SU-DHL-6 (cell line): ENCODE measurements around the gene PADI4.

Source experiments
- H2AFZ ChIP-seq: fragments of 200-600 bp; sonication (generic); 2 replicates; pipeline ENCODE4 v1.6.1; 2014; ENCODE audit warnings: low read depth, mild to moderate bottlenecking, moderate library complexity, mixed read lengths, antibody characterized with exemption, low read length; ENCODE audit not compliant: severe bottlenecking
- H3F3A ChIP-seq: fragments of 200-600 bp; shearing (Covaris generic); 2 replicates; pipeline ENCODE4 v1.6.0; 2016; ENCODE audit warnings: antibody characterized with exemption, mild to moderate bottlenecking; ENCODE audit not compliant: insufficient read depth
- H3K27ac ChIP-seq: fragments of 200-600 bp; sonication (generic); 2 replicates; pipeline ENCODE4 v1.5.1; 2016; ENCODE audit warnings: low read depth, mild to moderate bottlenecking, low read length, moderate library complexity, mixed read lengths
- H3K27me3 ChIP-seq: fragments of 200-600 bp; sonication (generic), shearing (Covaris generic); 2 replicates; pipeline ENCODE4 v1.6.0; 2014; ENCODE audit warnings: mild to moderate bottlenecking, low read length
- H3K36me3 ChIP-seq: fragments of 200-600 bp; sonication (generic); 2 replicates; pipeline ENCODE4 v1.6.1; 2014; ENCODE audit warnings: mild to moderate bottlenecking, low read length, mixed read lengths
- H3K4me2 ChIP-seq: fragments of 300-600, 200-600 bp; shearing (Covaris generic), sonication (generic); 2 replicates; pipeline ENCODE4 v1.6.0; 2014; ENCODE audit warnings: low read length, low read depth, mild to moderate bottlenecking; ENCODE audit not compliant: poor library complexity, severe bottlenecking
- H3K4me3 ChIP-seq: fragments of 200-600 bp; sonication (generic); 2 replicates; pipeline ENCODE4 v1.5.1; 2014; ENCODE audit warnings: antibody characterized with exemption, low read length, mild to moderate bottlenecking, mixed read lengths; ENCODE audit not compliant: insufficient read depth, poor library complexity, severe bottlenecking
- H3K79me2 ChIP-seq: fragments of 200-600 bp; sonication (generic); 2 replicates; pipeline ENCODE4 v1.6.1; 2014; ENCODE audit warnings: mild to moderate bottlenecking, low read length, moderate library complexity; ENCODE audit not compliant: insufficient read depth
- H3K9ac ChIP-seq: fragments of 200-600 bp; sonication (generic); 2 replicates; pipeline ENCODE4 v1.7.0; 2014; ENCODE audit warnings: mild to moderate bottlenecking, low read length
- H3K9me2 ChIP-seq: fragments of 200-600 bp; sonication (generic); replicated peaks from 2 replicates; pipeline ENCODE4 v1.6.1; 2014; ENCODE audit warnings: low read length; ENCODE audit not compliant: insufficient read depth
- H3K9me3 ChIP-seq: fragments of 200-600 bp; sonication (generic); 2 replicates; pipeline ENCODE4 v1.6.1; 2014; ENCODE audit warnings: low read length, mixed read lengths; ENCODE audit not compliant: insufficient read depth
- H4K20me1 ChIP-seq: fragments of 200-600 bp; sonication (generic); 2 replicates; pipeline ENCODE4 v1.6.1; 2014; ENCODE audit warnings: low read depth, mild to moderate bottlenecking, antibody characterized with exemption, low read length, moderate library complexity, mixed read lengths
- EZH2phosphoT487 ChIP-seq: fragments of 200-600 bp; sonication (generic), shearing (Covaris generic); conservative IDR thresholded peaks from 2 replicates; pipeline ENCODE4 v1.6.1; 2018; ENCODE audit warnings: mild to moderate bottlenecking, antibody characterized with exemption, low read length, moderate library complexity, mixed read lengths
- TF ChIP-seq, protein P1 (sequence below): fragments of 200-600 bp; sonication (generic); IDR thresholded peaks from one replicate; pipeline ENCODE4 v1.5.1; 2017; ENCODE audit warnings: antibody characterized with exemption, mild to moderate bottlenecking, low read length, moderate library complexity; ENCODE audit not compliant: insufficient read depth, poor library complexity, severe bottlenecking

Gene PADI4

DNA sequence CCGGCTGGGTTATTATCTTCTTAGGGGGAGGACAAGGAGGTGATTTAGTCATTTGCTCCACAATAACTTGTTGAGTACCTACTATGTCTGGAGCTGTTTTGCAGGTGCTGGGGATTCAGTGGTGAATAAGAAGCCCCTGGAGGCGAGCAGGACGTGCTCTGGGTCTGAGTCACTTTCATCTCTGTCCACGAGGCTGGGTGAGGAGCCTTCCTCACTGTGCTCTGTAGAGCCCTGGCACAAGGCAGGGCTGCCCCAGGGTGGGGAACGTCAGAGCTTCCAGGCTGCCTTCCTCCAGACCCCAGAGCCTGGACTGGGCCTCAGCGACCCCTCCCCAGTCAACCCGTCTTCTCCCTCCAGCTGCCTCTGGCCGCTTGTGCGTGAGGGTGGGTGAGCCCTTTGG is 61.5 kb downstream of the PADI4 start:
- Histone ChIP-seq H3K27ac (no peak overlapping the region), H3K36me3 (no peaks in the 10 kb centered on the region; the same call in 1 of the 2 replicates), H3K27me3 (no peaks in the 10 kb centered on the region), H3K4me2 (no peak overlapping the region), H3K4me3 (no peak overlapping the region), H3K9me2 (no peaks in the 10 kb centered on the region), H3K79me2 (no peaks in the 10 kb centered on the region), H3F3A (no peaks in the 10 kb centered on the region), H2AFZ (no peak overlapping the region), H4K20me1 (no peaks in the 10 kb centered on the region), H3K9me3 (no peaks in the 10 kb centered on the region), H3K9ac (no peak overlapping the region)
- TF ChIP-seq EZH2phosphoT487 = no peak
- TF ChIP-seq, protein P1, sequence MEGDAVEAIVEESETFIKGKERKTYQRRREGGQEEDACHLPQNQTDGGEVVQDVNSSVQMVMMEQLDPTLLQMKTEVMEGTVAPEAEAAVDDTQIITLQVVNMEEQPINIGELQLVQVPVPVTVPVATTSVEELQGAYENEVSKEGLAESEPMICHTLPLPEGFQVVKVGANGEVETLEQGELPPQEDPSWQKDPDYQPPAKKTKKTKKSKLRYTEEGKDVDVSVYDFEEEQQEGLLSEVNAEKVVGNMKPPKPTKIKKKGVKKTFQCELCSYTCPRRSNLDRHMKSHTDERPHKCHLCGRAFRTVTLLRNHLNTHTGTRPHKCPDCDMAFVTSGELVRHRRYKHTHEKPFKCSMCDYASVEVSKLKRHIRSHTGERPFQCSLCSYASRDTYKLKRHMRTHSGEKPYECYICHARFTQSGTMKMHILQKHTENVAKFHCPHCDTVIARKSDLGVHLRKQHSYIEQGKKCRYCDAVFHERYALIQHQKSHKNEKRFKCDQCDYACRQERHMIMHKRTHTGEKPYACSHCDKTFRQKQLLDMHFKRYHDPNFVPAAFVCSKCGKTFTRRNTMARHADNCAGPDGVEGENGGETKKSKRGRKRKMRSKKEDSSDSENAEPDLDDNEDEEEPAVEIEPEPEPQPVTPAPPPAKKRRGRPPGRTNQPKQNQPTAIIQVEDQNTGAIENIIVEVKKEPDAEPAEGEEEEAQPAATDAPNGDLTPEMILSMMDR = no peak

DNA sequence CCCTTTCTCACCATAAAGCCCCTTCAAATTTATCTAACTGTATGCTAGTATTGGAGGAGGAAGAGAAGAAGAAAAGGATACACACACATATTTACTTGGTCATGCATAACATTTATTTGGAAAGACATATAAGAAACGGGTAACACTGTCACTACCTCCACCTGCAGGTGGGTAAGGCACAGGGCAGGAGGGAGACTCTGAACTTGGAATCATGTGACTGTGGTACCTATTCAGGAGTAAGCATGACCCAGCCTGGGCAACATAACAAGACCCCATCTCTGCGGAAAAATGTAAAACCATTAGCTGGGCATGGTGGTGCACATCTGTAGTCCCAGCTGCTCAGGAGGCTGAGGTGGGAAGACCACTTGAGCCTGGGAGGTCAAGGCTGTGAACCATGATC is 62.6 kb downstream of the PADI4 start:
- Histone ChIP-seq H2AFZ (no peak overlapping the region), H3K4me3 (no peak overlapping the region), H3K27me3 (no peaks in the 10 kb centered on the region), H3K9ac (no peak overlapping the region), H3K36me3 (no peaks in the 10 kb centered on the region), H3K27ac (no peak overlapping the region), H3K9me3 (no peaks in the 10 kb centered on the region), H3F3A (no peaks in the 10 kb centered on the region), H3K9me2 (no peaks in the 10 kb centered on the region), H3K4me2 (no peak overlapping the region), H4K20me1 (no peaks in the 10 kb centered on the region), H3K79me2 (no peaks in the 10 kb centered on the region)
- TF ChIP-seq, protein P1 = peak; percentile 17
- no peak for TF ChIP-seq EZH2phosphoT487

DNA sequence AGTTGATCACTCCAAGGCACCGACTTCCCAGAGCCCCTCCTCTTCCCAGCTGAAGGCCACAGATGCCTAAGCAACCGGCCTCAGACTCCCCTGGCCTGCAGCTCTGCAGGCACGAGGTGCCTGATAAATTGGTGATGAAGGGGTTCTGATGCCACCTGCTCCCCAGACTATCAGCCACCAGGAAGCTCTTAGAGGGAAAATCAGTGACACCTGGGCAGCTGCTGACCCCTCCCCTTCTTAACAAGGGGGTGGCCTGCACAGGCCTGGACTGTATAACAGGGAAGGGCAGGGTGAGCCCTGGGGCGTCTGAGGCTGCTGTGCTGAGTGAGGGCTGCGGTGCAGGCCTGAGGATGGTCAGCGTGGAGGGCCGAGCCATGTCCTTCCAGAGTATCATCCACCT is 63.9 kb downstream of the PADI4 start, which contains the start of gene PADI6:
PADI6 (plus strand) TSS at position 301 of the 400 bp plus-strand sequence; CDS start at position 351, 50 bp downstream.
- no peak within 1 kb of the TSS for H3K4me2 ChIP-seq

More for the DNA sequence above, 63.9 kb downstream of the PADI4 start, which contains the start of gene PADI6:
- H3K27ac ChIP-seq = no peak within 1 kb of the TSS
- H2AFZ ChIP-seq = no peak within 1 kb of the TSS
- no peaks in the 10 kb centered on the region for H3K9me2 ChIP-seq
- no peaks in the 10 kb centered on the region for H3K27me3 ChIP-seq
- TF ChIP-seq, protein P1 = no peak
- TF ChIP-seq EZH2phosphoT487 = no peak
- no peaks in the 10 kb centered on the region for H3K9me3 ChIP-seq
- H3K79me2 ChIP-seq = no peaks in the 10 kb centered on the region
- no peaks in the 10 kb centered on the region for H3F3A ChIP-seq
- H3K9ac ChIP-seq = no peak within 1 kb of the TSS
- no peaks in the 10 kb centered on the region for H4K20me1 ChIP-seq
- no peak within 1 kb of the TSS for H3K4me3 ChIP-seq
- no peaks in the 10 kb centered on the region for H3K36me3 ChIP-seq
